ENCODE data around the gene DYTN. TPM values are rescaled to one million over a fixed set of nuclear protein-coding genes. Genes with fewer than 3 reads are reported as not detected.
"Not testable (repeated sequence)": the region's sequence is repeated elsewhere in the genome, so short reads cannot be mapped to it uniquely, and the experiment has no call there.

The DYTN gene
- total RNA-seq, 2 experiments from 2014 or later: not detected

- peaks cover 20% of the 10 kb centered on the region for H3K27me3 Mint-ChIP-seq
- CTCF ChIA-PET: no interaction called here
These were observed 5.1 kb upstream of the DYTN start for GRCh38 chr2:206723288-206723687.

GRCh38 chr2:206721256-206721920, 3.2 kb upstream of the DYTN start:
- CTCF ChIA-PET: no interaction called here
- DNase-seq: no peak
- Mint-ChIP-seq H3K4me1 (no peaks in the 10 kb centered on the region), H3K27ac (no peak overlapping the region), H3K36me3 (ENCODE audit: low read depth) (no peaks in the 10 kb centered on the region), H3K27me3 (peaks cover 20% of the 10 kb centered on the region), H3K9me3 (no peaks in the 10 kb centered on the region), H3K4me3 (no peak overlapping the region)
- POLR2A ChIA-PET: no interaction called here

More at GRCh38 chr2:206723288-206723687, 5.1 kb upstream of the DYTN start:
- Mint-ChIP-seq H3K4me3 (no peak overlapping the region), H3K27ac (no peak overlapping the region), H3K4me1 (no peaks in the 10 kb centered on the region), H3K36me3 (ENCODE audit: low read depth) (no peaks in the 10 kb centered on the region), H3K9me3 (no peaks in the 10 kb centered on the region)
- POLR2A ChIA-PET: no interaction called here
- DNase-seq: no peak

- ChIA-PET POLR2A (no interaction called here), CTCF (no interaction called here)
- Mint-ChIP-seq H3K4me1 (peaks cover 2% of the 10 kb centered on the region), H3K36me3 (ENCODE audit: low read depth) (no peaks in the 10 kb centered on the region), H3K9me3 (no peaks in the 10 kb centered on the region), H3K27ac (no peak overlapping the region), H3K4me3 (no peak overlapping the region), H3K27me3 (peaks cover 11% of the 10 kb centered on the region)
- DNase-seq: no peak
These were observed 1.6 kb downstream of the DYTN start for GRCh38 chr2:206716623-206717022.

- H3K27me3 Mint-ChIP-seq: peaks cover 11% of the 10 kb centered on the region
- H3K9me3 Mint-ChIP-seq; H3K27ac Mint-ChIP-seq; CTCF ChIA-PET; H3K4me3 Mint-ChIP-seq; DNase-seq; POLR2A ChIA-PET; H3K4me1 Mint-ChIP-seq; H3K36me3 Mint-ChIP-seq (ENCODE audit: low read depth): not testable (repeated sequence)
These were observed 3.0 kb downstream of the DYTN start for GRCh38 chr2:206715183-206715582.

GRCh38 chr2:206713746-206714145, 4.5 kb downstream of the DYTN start:
- POLR2A ChIA-PET: no interaction called here
- no peak overlapping the region for H3K27ac Mint-ChIP-seq
- peaks cover 2% of the 10 kb centered on the region for H3K4me1 Mint-ChIP-seq
- peaks cover 8% of the 10 kb centered on the region for H3K27me3 Mint-ChIP-seq
- no peak for DNase-seq
- H3K4me3 Mint-ChIP-seq: no peak overlapping the region
- CTCF ChIA-PET: no interaction called here
- no peaks in the 10 kb centered on the region for H3K9me3 Mint-ChIP-seq
- H3K36me3 Mint-ChIP-seq (ENCODE audit: low read depth): no peaks in the 10 kb centered on the region

- H3K4me1 Mint-ChIP-seq: no peaks in the 10 kb centered on the region
- peaks cover 12% of the 10 kb centered on the region for H3K27me3 Mint-ChIP-seq
- no peak overlapping the region for H3K27ac Mint-ChIP-seq
- no peaks in the 10 kb centered on the region for H3K9me3 Mint-ChIP-seq
- ChIA-PET POLR2A (no interaction called here), CTCF (interaction anchor here (0.6 to 0.9 kb wide), 2 partner anchors 11 to 37 kb away, joined by 3 read pairs; no protein-coding TSS in a partner anchor)
- no peak overlapping the region for H3K4me3 Mint-ChIP-seq
- no peak for DNase-seq
- no peaks in the 10 kb centered on the region for H3K36me3 Mint-ChIP-seq (ENCODE audit: low read depth)
These were observed 9.9 kb downstream of the DYTN start for GRCh38 chr2:206708286-206708685.

GRCh38 chr2:206707164-206707701, 11.0 kb downstream of the DYTN start:
- CTCF ChIA-PET: interaction anchor here (0.9 kb wide), 1 partner anchor 10 kb away, joined by 3 read pairs; no protein-coding TSS in a partner anchor
- Mint-ChIP-seq H3K9me3 (no peaks in the 10 kb centered on the region), H3K27ac (no peak overlapping the region), H3K27me3 (peaks cover 19% of the 10 kb centered on the region), H3K36me3 (ENCODE audit: low read depth) (no peaks in the 10 kb centered on the region), H3K4me3 (no peak overlapping the region), H3K4me1 (no peaks in the 10 kb centered on the region)
- no peak for DNase-seq
- POLR2A ChIA-PET: no interaction called here

GRCh38 chr2:206701952-206702605, 16.1 kb downstream of the DYTN start:
- H3K9me3 Mint-ChIP-seq: no peaks in the 10 kb centered on the region
- H3K4me3 Mint-ChIP-seq: no peak overlapping the region
- H3K36me3 Mint-ChIP-seq (ENCODE audit: low read depth): no peaks in the 10 kb centered on the region
- H3K27ac Mint-ChIP-seq: no peak overlapping the region
- CTCF ChIA-PET: no interaction called here
- no peaks in the 10 kb centered on the region for H3K4me1 Mint-ChIP-seq
- no peak for DNase-seq
- H3K27me3 Mint-ChIP-seq: peaks cover 28% of the 10 kb centered on the region
- POLR2A ChIA-PET: no interaction called here

- POLR2A ChIA-PET: no interaction called here
- DNase-seq: no peak
- H3K9me3 Mint-ChIP-seq: no peaks in the 10 kb centered on the region
These were observed 18.0 kb downstream of the DYTN start for GRCh38 chr2:206700156-206700555.

GRCh38 chr2:206698811-206699210, 19.4 kb downstream of the DYTN start:
- ChIA-PET POLR2A (no interaction called here), CTCF (no interaction called here)
- peaks cover 26% of the 10 kb centered on the region for H3K27me3 Mint-ChIP-seq
- DNase-seq: no peak
- no peaks in the 10 kb centered on the region for H3K36me3 Mint-ChIP-seq (ENCODE audit: low read depth)
- no peak overlapping the region for H3K4me3 Mint-ChIP-seq
- no peaks in the 10 kb centered on the region for H3K4me1 Mint-ChIP-seq
- H3K27ac Mint-ChIP-seq: no peak overlapping the region
- H3K9me3 Mint-ChIP-seq: no peaks in the 10 kb centered on the region

More at GRCh38 chr2:206700156-206700555, 18.0 kb downstream of the DYTN start:
- Mint-ChIP-seq H3K27ac (no peak overlapping the region), H3K27me3 (peaks cover 30% of the 10 kb centered on the region), H3K4me3 (no peak overlapping the region), H3K4me1 (no peaks in the 10 kb centered on the region), H3K36me3 (ENCODE audit: low read depth) (no peaks in the 10 kb centered on the region)
- CTCF ChIA-PET: no interaction called here

GRCh38 chr2:206696910-206697309, 21.3 kb downstream of the DYTN start:
- POLR2A ChIA-PET: no interaction called here
- Mint-ChIP-seq H3K4me3 (no peak overlapping the region), H3K27me3 (peaks cover 16% of the 10 kb centered on the region), H3K4me1 (no peaks in the 10 kb centered on the region), H3K27ac (no peak overlapping the region), H3K9me3 (no peaks in the 10 kb centered on the region), H3K36me3 (ENCODE audit: low read depth) (no peaks in the 10 kb centered on the region)
- CTCF ChIA-PET: interaction anchor here (1.5 to 3.9 kb wide), 3 partner anchors 11 to 1344 kb away, joined by 3 to 27 read pairs (median 4); no protein-coding TSS in a partner anchor
- no peak for DNase-seq

GRCh38 chr2:206693399-206694137, 24.6 kb downstream of the DYTN start:
- Mint-ChIP-seq H3K36me3 (ENCODE audit: low read depth) (no peaks in the 10 kb centered on the region), H3K4me1 (no peaks in the 10 kb centered on the region), H3K27ac (no peak overlapping the region), H3K4me3 (no peak overlapping the region), H3K27me3 (peaks cover 7% of the 10 kb centered on the region), H3K9me3 (no peaks in the 10 kb centered on the region)
- DNase-seq: no peak
- CTCF ChIA-PET: interaction anchor here (1.1 to 1.2 kb wide), 2 partner anchors 16 to 99 kb away, joined by 3 read pairs; no protein-coding TSS in a partner anchor
- POLR2A ChIA-PET: no interaction called here

- peaks cover 7% of the 10 kb centered on the region for H3K27me3 Mint-ChIP-seq
- POLR2A ChIA-PET: no interaction called here
- H3K4me3 Mint-ChIP-seq: no peak overlapping the region
- H3K4me1 Mint-ChIP-seq: no peaks in the 10 kb centered on the region
- DNase-seq: no peak
- H3K36me3 Mint-ChIP-seq (ENCODE audit: low read depth): no peaks in the 10 kb centered on the region
- no peak overlapping the region for H3K27ac Mint-ChIP-seq
- no peaks in the 10 kb centered on the region for H3K9me3 Mint-ChIP-seq
- CTCF ChIA-PET: no interaction called here
These were observed 25.2 kb downstream of the DYTN start for GRCh38 chr2:206692971-206693370.

Data from activated CD4-positive, alpha-beta memory T cell treated with anti-CD3 and anti-CD28 coated beads, Interleukin-2, amount 10 ng/mL, durations not matched to agents 7 days and 5 days (primary cell).